CD4-positive, alpha-beta T cell treated with Interleukin-21 for 1 hour (primary cell): ENCODE results near the gene SMARCA2.
A peak's percentile ranks its signal among the peaks of the same experiment; 100 is the strongest.

Experiments
- DNase-seq: peaks from one replicate; pipeline ENCODE4 v3.0.0-alpha.2; 2020

SMARCA2 gene

DNA sequence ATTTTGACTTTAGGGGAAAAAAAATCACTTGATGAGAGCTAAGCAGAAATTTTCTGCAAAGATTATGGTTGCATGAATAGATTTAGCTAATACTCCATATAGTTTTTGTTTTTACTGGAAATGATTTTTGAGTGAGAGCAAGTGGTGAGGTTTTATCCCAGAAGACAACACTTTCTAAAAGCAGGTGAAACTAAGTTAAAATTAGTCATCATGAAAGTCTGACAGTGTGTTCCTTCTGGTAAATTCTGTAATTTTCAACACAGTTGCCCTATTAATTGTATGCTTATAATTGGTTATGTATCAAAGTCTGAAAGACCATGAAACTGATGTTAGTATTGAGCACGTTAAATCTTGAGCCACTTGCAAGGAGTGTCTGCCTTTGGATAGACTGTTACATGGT, 91.5 kb downstream of the SMARCA2 start:
- DNase-seq: no peak

DNA sequence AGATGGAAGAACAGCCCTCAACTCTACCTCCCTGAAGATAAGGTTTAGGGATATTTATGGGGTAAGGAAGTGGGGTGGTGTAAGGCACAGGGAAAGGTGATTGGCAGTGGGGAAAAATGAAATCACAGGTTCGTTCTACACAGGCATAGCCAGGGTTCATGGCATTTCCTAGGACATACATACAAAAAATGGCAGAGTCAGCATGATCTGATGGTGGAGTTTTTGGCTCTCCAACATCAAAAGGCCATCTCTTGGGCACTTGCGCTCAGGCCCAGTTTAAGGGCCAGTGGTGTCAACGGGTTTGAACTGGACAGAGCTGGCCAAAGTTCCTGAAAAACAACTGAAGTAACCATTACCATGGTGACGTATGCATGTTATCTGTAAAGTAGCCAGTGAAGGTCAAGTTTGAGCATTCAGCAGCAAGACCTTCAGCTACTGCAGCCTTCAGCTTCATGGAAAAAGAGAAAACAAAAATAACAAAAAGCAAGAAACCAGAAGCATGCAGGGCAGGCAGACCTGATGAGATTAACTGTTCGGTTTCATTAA, 92.8 kb downstream of the SMARCA2 start:
- DNase-seq: no peak

DNA sequence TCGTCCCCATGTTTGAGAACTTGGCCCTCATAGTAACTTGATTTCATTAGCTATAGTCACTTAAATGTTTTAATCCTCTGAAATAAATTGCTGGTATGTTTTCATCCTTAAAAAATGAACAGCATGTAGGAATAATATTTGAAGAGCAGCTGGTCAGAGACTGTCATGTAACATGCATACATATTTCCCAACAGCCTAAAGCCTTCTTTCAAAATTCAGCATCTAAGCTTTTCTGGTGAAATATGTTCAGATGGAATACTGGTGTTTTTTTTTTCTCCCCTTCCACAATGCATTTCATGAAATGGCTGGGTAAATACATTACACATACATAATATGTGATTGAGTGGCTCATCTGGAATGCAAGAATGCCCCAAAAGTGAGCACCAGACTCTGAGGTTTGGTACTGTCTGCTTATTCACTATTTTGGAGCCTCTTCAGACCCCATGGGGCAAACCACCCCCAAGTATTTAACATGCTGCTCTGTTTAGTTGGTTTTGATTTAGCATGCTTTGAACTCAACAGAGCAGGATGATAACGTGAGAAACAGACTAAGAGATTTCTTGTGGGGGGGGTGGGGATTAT, 94.0 kb downstream of the SMARCA2 start:
- no peak for DNase-seq

DNA sequence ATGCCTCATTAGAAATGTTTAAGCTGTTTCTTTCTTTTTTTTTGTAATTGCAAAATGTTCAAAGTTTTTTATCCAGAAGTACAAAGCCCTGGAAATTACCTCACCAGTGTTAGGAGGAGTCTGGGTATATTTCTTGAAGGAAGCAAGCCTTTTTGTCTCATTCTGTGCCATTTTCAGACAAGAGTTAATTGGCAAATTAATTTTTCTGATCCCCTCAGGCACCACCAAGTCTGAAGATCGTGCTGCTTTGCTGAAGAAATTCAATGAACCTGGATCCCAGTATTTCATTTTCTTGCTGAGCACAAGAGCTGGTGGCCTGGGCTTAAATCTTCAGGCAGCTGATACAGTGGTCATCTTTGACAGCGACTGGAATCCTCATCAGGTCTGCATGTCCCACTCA, 94.9 kb downstream of the SMARCA2 start:
- DNase-seq: no peak

DNA sequence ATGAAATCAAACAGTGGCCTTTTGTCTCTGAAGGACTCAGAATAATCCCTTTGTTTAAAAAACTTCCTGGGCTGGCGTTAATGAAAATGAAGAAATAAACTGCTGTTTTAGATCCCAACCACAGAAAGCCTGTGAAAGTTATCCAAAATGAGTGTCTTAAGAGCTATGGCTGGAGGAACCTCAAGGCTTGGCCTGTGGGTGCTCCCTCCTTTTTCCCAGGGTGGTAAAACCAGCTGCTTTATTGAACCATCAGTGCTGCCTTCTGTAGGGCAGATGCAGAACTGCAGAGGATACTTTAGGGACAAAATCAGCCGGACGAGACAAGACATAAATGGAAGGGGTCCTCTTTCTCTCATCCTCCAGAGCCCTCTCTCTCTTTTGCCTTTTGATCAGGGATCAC, 100.9 kb downstream of the SMARCA2 start:
- DNase-seq: no peak

DNA sequence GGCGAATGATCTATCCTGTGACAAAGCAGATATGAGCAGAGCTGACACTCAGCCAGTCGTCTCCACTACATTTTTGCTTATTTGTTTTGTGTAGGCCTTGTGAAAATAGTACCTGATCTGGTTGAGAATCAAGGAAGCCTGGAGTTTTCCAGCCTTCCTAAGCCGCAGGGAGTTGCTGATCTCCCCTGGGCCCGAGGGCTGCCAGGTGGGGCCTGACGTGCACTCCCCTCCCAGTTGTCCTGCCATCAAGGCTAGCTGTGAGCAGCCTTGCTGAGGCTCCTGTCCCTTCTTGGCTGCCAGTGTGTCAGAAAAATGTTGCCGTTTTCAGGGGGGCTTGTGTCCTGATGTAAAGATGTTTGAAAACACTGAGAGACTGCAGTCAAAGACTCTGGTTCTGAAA, 102.4 kb downstream of the SMARCA2 start:
- DNase-seq: no peak

DNA sequence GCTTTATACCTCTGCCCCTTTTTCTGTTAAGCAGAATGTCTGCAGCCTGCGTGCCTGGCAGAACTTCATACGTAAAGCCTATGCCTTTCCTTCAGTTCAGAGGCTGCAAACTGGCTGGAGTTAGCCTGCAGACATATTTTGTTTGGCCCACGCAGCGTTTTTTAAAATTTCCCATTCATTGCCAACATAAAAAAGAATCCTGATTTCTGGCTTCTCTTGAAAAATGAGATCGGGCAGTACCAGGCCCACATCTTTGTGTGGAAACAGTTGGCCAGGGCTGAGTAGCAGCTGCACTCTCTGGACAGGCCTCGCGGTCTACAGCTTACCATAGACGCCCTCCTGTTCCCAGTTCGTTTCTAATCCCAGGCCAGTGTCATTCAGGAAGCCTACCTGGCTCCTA, 104.4 kb downstream of the SMARCA2 start:
- no peak for DNase-seq

DNA sequence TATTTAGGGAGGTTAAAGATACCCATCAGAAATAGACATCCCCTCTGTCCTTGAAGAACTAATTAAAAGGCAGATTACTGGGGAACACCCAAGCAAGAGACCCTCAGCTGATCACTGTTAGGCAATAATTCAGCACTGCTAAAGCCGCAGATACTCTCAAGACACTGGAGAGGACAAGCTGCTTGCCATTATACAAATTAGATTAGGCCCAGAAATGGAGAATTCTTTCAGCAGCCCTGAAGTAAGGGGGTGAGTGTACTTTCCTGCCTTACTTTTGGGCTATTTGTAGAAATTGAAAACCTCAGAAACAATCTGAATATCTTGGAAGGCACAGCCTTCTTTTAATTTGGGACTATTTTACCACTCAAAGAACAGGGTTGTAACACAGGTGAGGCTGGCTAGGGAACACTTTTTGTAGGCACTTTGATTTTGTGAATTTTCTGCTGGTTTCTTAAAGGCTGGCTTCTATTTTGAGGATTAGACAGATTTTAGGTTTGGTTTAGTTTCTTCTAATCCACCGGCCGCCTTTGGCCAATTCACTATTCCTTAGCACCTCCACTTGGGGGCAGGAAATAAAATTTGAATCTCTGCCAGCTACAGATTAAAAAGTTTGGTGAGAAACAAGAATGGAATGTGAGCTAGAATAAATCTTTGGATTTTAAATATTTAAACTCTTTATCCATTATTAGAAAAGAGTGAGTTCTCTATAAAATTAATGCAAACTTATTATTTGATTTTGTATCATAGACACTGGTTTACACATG, 106.0 kb downstream of the SMARCA2 start:
- DNase-seq: no peak

DNA sequence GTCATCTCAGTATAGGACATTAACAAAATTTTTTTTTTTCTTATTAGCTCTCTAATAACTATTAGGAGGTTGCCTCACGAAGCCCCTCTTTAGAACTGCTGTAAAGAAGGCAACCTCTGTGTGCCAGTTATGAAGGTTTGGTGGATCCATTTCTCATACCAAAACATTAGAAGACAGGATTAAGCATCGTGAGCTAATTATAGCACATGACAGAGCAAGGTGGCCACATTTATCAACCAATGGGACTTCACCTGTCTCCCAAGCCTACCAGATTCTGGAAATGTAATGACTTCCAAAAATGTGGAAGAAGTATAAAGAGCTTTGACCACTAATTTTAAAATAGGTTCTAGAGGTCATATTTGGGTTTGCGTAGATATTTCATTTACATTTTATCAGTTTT, 107.2 kb downstream of the SMARCA2 start:
- no peak for DNase-seq

DNA sequence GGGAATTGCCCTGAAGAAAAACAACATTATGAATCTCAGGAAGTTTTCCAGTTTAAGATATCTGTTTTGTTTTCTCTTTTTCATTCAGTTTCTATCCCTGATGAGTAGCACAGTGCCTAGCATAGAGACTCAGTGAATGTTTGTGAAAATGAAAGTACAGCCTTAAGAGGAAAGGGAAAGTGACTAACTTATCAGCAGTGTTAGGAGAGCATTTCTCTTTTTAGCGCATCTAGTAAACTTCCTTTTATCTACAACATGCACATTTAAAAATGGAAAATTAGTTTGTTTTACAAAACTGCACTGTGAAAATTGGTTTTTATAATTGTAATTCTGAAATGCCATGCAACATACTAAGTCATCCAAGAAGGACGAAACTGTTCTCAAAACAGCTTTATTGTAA, 110.8 kb downstream of the SMARCA2 start:
- peak; percentile 25 for DNase-seq

DNA sequence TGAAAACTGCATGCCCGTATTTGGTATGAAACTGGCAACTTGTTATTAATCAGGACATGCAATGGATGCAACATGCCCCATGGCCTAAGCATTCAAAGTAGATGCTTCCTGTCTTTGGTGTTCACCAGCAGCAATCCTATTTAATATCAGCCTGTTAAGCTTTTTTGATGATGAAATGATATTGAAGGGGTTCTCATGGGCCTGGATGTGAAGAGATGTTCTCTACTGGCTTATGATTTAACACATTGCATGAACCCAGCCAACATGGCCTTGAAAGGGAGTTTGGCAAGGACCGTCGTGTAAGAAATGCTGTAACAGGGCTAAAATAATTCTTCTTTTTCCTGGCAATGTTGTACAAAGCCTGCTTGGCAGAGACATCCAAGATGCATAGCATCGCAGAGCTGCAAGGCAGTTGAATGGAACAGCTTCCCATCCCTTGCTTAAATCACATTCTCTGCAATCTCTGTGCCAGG, 111.2 kb downstream of the SMARCA2 start:
- no peak for DNase-seq

DNA sequence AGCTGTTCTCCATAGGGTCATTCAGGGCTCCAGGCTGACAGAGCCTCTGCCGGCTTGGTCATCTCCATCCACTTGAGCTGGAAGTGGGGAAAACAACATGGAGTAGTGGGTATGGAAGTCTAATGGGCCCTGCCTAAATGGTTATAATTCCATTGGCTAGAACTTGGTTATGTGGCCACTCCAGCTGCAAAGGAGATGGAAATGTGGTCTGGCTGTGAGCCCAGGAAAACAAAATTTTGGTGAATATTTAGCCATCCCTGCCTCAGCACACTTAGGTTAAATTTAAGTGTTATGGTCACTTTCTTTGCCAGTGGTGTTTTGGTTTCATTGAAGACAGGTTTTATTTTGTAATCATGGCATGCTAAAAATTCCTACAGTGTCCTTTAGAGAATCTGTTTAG, 112.3 kb downstream of the SMARCA2 start:
- no peak for DNase-seq

DNA sequence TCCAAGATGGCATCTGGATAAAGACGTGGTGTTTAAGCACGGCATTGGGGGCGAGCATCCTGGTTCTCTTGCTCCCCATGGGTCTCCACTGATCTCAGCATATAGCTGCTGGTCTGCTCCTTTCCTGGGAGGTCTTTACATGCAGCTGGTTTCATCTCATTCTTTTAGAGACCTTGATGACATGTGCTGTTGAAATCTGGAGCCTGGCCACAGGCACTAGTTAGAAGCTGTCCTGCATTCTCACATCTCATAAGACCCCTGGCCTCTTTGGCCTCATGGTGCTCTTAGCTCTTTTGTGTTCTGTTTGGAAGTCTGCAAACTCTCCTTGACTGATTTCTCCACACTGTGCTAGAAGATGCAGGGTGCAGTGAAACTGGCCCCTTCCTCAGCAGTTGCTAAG, 113.0 kb downstream of the SMARCA2 start:
- DNase-seq: no peak

DNA sequence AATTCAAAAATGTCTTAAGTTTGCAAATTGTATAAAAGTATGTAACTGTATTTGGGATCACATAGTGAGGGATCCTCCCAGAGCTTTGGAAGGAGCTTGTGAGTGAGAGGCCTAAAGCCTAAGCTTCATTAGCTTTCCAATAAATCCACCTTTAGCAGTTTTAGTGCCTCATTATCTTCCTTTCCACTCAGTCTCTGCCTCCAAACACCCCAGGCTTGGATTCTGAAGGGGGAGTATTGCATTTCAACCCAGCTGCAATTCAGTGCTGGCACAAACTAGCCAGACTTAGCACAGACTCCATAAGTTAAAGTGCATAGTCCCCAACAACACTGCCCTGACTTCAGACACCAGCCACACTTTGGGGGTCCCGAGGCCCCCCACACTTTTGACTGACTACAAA, 113.5 kb downstream of the SMARCA2 start:
- no peak for DNase-seq

DNA sequence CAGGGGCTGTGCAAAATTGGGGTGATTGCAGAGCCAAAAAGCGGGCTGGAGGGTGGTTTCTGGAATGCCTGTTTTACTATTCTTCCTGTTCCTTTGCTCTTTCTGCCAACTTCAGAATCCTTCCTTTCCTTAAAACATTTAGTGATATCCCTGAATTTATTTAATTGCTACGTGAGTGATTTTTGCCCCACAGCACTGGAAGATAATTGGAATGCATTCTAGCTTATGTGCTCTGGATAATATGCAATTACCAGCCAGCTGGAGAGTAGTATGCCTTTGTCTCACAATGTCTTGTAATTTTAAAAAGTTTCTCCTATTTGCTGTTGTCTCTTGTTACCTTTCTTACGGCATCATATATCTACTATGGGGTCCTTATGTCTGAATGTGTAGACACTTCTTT, 115.8 kb downstream of the SMARCA2 start:
- no peak for DNase-seq

DNA sequence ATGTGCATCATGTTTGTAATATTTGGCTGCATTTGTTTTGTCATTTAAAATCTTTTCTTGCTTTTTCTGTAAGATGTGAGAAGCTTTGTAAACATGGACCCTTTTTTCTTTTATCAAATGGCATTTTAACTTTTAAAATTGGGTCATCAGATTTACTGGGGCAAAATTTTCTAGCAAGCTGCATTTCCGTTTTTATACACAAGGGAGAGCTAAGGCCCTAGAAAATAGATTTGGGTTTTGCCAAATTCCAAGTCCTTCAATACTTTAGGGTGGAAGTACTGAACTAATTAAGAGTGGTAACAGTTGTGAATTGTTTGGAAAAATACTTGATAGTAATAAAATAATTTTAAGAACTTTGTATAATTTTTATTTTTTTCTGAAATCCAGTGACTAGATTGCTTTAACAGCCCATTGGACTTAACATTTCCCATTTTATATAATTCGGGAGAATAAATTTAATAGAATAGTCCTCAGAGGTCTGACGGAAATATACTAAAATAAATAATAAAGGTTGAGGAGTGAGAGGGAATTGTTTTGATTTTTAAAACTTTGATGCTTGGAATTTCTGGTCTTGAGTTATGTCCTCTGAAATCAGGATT, 117.4 kb downstream of the SMARCA2 start:
- peak; percentile 27 for DNase-seq

DNA sequence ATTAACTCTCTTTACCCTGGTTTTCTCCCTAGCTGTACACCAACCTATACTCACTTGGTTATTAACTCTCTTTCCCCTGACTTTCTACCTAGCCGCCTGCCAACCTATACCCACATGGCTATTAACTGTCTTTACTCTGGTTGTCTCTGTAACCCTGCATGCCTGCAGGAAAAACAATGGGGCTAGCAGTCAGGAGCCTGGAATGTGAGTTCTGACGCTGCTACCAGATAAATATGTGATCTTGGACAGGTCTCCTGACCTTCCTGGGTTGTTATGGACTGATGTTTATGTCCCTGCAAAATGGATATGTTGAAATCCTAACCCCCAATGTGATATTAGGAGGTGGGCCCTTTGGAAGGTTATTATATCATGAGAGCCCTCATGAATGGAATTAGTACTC, 119.2 kb downstream of the SMARCA2 start:
- no peak for DNase-seq

DNA sequence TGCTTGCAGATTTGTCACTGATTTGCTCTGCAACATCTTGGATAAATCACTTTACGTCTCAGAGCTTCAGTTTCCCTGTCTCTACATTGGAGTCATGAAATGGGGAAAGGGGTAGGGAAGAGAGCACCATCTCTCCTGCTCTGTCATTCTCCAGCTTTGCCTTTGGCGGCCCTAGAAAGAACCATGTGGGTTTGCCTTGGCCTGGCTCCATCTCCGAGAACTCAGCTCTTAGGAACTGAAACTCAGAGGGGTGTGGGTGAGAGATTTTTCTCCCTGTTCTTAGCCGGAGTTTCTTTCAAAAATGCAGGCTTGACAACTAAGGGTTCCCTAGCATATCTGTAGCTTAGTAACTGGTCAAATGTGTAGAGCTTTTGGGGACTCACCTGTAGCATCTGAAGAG, 123.5 kb downstream of the SMARCA2 start:
- DNase-seq: no peak

DNA sequence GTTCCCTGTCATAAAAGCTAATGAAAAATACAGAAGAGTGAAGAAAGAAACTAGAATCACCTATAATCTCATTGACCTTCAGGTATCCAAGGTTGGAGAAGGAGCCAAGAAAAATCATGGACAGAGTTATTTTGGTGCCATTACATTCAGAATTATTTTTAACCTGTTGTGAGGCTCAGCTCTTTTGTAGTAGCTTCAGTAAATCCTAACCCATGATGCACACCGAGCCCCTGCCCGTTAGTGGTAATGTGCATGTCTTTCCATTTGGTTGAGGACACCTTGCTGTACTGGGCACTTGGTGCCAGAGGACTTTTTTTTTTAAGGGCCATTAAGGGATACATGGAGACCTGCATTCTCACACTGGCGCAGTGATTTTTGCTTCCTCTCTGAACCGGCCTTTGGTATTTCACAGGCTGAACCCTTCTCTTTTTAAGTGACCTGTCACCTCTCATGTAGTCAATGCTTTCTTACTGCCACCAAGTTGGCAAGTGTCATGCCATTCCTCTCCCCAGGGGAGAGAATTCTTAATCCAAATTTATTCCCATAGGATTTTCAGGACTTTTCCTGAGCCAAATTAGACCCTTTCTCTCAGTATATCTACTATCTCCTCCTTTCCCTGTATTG, 125.6 kb downstream of the SMARCA2 start:
- DNase-seq: no peak

DNA sequence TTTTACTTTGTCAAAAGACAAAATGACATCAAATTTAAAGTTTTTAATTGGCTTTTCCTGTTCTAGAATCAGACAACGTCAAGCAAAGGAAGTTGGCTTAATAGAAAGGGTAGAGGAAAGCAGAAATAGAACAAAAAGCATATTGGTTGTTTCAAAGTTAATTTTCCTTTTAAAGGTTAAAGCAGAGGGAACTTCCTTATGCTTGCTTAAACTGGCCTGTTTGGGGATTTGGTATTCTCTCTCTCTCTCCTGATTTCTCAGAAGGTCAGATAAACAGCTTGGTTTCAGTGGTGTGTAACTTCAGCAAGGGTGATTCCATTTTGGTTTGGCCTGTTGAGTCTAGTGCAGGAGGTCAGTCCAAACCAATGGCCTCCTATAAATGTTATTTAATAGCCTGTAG, 127.1 kb downstream of the SMARCA2 start:
- DNase-seq: no peak

DNA sequence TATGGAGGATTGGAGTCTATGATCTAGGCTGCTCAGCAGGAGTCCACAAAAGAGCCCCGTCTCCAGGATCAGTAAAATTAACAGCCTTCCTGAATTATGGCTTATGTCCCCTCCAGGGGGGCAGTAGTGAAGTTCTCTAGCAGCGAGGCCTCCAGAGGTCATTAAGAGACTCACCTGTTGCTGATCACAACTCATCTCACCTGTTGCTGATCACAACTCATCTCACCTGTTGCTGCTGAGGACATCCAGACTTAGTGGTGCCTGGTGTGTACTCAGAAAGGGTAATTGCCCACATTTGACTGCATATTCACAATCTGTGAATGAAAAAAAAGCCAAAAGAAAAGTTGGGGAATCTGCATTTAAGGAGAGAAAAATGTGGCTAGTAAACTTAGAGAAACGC, 129.5 kb downstream of the SMARCA2 start:
- no peak for DNase-seq

DNA sequence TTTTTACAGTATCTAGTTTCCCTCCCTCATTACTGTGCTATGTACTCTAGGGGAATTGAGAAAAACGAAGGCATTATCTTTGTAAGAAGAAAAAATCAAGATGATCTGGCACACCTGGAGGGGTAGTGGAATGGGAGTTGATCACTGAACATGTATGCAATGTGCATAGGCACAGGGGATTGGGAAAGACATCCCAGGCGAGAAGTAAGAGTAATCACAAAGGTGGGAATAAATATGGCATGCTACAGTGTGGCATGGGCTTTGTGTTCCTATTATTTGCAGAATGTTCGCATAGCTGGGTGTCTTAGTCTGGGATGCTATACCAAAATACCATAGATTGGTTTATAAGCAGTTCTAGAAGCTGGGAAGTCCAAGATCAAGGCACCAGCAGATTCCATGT, 130.6 kb downstream of the SMARCA2 start:
- DNase-seq: no peak

DNA sequence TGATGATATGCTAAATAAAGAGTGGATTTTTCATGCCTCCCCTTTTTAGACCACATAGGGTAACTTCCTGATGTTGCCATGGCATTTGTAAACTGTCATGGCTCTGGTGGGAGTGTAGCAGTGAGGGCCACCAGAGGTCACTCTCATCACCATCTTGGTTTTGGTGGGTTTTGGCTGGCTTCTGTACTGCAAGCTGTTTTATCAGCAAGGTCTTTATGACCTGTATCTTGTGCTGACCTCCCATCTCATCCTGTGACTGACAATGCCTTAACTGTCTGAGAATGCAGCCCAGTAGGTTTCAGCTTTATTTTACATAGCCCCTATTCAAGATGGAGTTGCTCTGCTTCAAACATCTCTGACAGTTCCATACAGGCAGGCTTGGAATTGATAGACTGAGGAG, 131.6 kb downstream of the SMARCA2 start:
- peak; percentile 17 for DNase-seq

DNA sequence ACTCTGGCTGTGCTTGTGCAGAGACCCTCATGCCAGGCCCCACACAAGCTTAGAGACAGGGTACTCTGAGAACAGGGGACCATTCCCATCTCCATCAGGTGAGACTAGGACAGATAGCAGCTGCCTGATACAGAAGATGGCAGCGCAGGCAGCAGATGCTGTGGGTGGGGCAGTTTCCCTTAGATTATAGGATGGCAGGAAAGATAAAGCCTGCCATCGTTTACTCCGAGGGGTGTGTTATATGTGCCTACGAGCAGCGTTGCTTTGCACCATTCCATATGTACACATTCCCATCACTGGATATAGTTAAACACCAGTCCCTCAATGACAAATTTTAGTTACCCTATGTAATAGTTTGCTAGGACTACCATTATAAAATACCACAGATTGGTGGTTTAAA, 135.2 kb downstream of the SMARCA2 start:
- DNase-seq: no peak
